HG03521 (cell line): ENCODE data around the gene NTN3.
A peak's percentile ranks its signal among the peaks of the same experiment; 100 is the strongest.

Experiments used
- ATAC-seq: cut with Tn5 transposase; IDR thresholded peaks from one replicate; pipeline ENCODE4 v1.9.1; 2021; ENCODE audit warnings: mild to moderate bottlenecking, moderate library complexity; ENCODE audit not compliant: unreplicated experiment

The NTN3 gene

DNA sequence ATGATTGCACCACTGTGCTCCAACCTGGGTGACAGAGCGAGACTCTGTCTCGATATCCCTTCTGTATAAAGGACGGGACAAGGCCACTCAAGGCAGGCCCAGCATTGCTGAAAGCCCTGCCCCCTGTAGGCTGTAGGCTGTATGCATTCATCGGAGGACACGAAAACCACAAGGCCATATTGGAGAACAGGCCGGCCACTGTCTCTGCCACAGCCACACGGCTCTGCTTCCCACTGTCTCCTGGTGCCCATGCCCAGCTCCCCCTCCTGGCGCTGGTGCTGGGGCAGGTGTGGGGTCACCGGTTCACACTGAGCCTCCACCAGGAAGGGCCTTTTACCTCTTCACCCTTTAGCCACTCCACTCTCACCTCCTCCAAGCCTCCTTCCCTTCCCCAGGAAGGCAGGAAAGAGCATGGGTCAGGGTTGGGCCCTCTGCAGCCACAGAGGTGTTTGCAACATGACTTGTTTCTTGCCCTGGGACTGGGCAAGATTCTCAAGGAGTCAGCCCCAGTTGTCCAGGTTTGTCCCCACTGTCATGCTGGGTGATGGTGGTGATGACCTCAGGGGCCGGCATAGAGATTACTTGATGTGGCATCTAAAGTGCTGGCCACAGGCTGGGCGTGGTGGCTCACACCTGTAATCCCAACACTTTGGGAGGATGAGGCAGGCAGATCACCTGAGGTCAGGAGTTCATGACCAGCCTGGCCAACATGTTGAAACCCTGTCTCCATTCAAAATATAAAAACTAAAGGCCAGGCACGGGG, 5.3 kb upstream of the NTN3 start:
- ATAC-seq: no peak

DNA sequence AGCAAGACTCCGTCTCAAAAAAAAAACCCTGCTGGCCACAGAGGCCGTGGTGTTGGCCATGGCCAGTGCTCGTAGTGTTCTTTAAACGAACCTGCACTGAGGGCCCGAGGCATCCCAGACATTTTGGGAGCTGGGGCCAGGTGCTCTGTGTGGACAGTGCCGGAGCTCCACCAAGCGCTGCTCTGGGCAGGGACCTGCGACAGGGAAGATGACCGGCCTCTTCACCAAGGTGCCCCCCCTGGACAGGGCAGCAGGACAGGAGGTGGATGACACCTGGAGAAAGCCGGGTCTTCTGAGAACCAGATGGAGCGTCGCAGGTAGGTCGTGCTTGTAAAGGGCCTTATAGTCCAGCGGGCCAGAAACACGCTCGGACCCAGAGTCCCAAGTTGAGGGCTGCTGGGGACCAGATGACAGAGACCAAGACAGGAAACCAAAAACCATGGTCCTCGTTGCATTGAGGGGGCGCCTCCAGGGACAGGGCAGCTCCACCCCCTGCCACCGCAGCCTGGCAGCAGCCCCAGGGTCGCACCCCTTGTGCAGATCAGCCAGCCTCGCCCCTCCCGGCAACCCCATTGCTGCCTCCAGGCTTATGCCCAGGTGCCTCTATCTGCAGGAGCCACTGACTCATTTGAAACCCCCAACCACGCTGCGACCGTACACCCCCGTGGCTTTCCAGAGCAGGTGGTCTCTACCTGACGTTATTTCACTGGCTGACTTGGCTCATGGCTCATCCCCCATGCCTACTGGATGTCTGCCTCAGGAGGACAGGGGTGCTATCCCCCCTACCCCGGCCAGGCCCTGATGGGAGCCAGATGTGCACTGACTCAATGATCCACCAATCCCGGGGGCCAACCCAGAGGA, 4.2 kb upstream of the NTN3 start:
- no peak for ATAC-seq

DNA sequence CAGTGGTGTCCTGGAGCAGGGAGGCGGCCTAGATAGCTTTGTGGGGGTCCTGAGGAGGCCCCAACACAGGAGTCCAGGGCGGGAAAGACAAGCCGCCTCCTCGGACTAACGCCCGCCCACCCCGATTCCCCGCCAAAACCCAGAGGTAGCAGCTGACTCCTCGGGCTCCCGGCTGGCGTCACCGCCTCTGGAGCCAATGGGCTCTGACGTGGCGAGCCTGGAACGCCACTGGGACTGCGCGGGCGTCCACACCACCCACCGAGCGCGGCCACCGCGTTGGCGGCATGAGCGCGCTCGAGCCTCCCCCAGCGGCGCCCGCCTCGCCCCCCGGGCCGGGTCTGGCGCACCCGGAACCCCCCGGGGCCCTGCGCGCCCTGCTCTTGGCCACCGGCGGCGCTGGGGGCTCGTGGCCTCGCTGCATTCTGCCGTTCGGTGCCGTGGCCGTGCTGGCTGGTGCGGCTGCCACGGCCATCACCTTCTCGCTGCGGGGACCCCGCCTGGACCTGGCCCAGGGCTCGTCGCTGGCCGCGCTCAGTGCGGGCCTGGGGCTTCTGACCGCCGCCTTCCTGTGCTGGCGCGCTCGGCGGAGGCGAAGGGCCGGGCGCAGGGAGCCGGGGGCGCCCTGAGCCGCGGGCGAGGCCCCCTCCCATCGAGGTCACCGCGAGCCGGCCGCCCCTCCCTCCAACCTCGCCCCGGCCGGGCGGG, 3.4 kb upstream of the NTN3 start:
- ATAC-seq: no peak

DNA sequence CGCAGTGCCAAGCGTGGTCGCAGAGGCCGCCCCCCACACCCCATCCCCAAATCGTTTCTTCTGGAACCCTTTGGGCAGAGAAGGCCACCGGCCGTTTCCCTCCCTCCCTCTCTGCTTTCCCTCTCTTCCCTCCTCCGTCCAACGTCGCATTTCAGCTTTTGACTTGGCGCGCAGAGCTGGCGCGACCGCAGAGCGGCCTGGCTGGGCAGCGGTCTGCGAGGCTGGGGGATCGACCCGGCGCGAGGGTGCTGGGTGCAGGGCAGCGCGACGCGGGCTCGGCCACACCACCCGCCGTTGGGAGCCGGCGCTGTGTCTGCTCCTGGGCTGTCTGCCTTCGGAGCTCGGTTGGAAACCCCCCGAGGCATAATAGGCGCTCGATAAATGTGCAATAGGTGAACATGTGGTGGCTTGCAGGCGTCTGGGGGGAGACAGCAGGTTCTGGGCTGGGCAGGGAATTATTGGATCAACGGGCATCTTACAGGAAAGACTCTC, 2.8 kb upstream of the NTN3 start:
- no peak for ATAC-seq

DNA sequence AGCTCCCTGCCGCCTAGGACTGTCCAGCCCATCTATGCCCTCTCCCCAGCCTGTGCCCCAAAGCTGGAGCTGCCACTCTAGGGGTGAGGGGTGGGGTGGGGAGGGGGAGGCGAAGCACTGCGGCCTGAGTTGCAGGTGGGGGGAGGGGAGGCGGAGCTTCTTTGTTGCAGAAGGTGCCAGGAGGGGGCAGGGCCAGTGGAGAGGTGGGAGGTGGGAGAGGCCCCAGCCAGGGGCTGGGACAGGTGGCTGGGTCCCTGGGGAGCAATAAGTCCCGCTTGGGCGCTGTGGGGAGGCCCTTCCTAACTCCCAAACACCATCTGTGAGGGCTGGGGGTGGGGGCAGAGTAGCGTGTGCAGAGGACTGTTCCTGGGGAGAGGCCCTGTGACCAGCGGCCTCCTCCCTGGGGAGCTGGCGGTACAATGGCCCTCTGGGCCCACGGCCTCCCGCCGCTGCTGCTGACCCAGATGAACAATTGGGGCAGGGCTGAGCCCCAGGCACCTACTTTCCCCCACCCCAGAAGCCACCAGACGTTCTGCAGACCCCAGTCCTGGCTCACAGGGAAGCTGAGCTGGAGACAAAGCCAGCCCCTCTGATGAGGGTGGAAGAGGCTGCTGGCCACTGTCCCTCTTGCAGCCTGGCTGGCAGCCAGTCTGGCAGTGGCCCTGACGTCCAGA, 2.2 kb upstream of the NTN3 start:
- ATAC-seq: no peak

DNA sequence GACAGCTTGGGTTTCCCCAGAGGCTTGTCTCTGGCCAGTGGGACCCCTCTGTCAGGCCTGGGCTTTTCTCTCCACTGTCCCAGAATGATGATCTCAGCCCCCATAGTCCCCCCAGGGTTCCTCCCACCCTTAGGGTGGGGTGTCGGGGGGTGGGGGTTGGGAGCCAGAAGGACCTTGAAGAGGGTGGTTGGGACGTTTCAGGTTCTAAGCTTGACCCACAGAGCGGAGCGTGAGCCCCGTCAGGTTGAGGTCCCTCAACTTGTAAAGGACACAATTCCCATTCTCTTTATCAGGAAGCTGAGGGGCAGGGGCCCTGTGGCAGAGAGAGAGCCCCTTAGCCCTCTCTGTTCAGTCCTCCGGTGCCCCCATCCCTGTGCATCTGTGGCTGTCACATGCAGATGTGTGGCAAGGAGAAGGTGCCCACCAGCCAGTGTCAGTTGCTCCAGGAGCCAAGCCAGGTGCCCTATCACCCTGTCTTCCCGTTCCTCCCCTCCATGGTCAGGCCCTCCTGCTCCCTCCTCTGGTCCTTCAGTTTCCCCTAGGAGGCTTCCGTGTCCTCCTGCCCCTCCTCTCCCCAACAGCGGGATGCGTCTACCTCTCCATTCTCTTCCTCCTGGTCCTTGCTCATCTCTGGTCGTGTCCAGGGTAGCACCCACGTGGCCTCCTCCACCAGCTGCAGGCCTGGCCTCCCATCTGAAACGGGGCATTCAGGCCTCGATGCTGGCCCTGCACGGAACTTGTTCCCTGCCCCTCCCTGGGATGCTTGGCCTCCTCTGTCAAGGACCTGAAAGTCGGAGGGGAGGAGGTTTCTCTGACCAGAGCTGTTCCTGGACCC, 1.5 kb upstream of the NTN3 start:
- ATAC-seq: no peak

DNA sequence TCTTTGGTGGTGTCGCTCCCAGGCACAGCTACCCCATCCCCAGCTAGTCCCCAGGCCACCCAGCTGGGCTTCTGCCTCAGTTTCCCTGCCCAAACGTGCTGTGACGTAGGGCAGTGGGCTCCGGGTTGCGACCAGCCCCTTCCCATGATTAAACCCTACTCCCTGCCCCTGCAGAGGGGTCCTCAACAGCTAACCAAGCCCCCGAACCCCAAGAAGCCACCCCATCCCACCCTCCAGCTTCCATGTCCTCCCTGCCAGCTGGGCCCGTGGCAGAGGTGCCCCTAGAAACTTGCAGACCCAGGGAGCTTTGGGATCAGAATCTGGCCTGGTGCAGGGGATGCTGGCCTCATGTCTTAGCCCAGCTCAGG, 879 bp upstream of the NTN3 start:
- no peak for ATAC-seq

DNA sequence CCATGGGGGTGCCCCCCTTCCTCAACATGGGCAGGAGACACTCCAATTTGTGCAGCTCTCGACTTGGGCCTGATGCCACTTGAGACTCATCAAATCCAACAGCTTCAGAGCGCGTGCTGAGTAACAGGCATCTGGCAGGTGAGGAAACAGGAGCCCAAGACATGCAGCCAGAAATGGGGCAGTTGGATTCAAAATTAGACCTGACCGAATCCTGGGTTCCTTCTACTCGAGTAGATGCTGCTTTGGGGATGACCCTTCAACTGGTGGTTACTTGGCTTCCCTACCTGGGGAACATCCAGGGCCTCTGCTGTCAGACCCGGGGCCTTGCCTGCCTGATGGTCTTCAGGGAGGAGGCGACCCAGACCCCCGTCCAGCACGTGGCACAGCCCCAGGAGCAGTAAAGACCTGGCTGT, 488 bp upstream of the NTN3 start:
- ATAC-seq: no peak

DNA sequence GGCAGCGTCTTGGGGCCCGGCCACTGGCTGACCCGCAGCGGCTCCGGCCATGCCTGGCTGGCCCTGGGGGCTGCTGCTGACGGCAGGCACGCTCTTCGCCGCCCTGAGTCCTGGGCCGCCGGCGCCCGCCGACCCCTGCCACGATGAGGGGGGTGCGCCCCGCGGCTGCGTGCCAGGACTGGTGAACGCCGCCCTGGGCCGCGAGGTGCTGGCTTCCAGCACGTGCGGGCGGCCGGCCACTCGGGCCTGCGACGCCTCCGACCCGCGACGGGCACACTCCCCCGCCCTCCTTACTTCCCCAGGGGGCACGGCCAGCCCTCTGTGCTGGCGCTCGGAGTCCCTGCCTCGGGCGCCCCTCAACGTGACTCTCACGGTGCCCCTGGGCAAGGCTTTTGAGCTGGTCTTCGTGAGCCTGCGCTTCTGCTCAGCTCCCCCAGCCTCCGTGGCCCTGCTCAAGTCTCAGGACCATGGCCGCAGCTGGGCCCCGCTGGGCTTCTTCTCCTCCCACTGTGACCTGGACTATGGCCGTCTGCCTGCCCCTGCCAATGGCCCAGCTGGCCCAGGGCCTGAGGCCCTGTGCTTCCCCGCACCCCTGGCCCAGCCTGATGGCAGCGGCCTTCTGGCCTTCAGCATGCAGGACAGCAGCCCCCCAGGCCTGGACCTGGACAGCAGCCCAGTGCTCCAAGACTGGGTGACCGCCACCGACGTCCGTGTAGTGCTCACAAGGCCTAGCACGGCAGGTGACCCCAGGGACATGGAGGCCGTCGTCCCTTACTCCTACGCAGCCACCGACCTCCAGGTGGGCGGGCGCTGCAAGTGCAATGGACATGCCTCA, 773 bp downstream of the NTN3 start:
- ATAC-seq: no peak

DNA sequence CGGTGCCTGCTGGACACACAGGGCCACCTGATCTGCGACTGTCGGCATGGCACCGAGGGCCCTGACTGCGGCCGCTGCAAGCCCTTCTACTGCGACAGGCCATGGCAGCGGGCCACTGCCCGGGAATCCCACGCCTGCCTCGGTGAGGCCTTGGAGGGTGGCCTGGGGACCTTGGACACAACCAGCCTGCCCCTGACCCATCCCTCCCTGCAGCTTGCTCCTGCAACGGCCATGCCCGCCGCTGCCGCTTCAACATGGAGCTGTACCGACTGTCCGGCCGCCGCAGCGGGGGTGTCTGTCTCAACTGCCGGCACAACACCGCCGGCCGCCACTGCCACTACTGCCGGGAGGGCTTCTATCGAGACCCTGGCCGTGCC, 1.4 kb downstream of the NTN3 start:
- ATAC-seq: no peak

DNA sequence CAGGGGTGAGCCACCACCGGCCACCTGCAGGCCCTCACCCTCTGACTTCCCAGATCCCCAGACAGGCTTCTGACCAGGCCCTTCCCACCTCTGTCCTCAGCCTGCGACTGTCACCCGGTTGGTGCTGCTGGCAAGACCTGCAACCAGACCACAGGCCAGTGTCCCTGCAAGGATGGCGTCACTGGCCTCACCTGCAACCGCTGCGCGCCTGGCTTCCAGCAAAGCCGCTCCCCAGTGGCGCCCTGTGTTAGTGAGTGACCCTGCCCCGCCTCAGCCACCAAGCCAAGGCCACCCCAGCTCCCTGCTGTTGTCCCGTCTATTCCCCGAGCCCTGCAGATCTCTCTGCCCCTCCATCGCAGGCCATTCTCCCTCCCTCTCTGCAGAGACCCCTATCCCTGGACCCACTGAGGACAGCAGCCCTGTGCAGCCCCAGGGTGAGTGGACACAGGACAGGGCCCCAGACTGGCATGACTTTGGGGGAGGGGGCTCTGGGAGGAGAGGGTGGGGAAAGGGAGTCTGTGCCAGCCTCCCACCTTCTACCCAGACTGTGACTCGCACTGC, 1.9 kb downstream of the NTN3 start:
- no peak for ATAC-seq

DNA sequence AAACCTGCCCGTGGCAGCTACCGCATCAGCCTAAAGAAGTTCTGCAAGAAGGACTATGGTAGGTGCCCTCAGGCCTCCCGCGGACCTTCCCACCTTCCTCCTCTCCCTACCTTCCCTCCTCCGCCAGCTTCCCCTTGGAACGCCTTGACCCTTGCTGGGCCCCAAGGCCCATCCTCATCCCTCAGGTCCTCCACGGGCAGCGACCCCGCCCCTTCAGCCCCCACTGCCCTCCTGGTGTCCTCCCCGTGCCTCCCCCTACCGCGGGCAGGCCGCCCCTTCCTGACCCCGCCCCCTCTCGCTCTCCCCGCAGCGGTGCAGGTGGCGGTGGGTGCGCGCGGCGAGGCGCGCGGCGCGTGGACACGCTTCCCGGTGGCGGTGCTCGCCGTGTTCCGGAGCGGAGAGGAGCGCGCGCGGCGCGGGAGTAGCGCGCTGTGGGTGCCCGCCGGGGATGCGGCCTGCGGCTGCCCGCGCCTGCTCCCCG, 2.4 kb downstream of the NTN3 start:
- no peak for ATAC-seq

DNA sequence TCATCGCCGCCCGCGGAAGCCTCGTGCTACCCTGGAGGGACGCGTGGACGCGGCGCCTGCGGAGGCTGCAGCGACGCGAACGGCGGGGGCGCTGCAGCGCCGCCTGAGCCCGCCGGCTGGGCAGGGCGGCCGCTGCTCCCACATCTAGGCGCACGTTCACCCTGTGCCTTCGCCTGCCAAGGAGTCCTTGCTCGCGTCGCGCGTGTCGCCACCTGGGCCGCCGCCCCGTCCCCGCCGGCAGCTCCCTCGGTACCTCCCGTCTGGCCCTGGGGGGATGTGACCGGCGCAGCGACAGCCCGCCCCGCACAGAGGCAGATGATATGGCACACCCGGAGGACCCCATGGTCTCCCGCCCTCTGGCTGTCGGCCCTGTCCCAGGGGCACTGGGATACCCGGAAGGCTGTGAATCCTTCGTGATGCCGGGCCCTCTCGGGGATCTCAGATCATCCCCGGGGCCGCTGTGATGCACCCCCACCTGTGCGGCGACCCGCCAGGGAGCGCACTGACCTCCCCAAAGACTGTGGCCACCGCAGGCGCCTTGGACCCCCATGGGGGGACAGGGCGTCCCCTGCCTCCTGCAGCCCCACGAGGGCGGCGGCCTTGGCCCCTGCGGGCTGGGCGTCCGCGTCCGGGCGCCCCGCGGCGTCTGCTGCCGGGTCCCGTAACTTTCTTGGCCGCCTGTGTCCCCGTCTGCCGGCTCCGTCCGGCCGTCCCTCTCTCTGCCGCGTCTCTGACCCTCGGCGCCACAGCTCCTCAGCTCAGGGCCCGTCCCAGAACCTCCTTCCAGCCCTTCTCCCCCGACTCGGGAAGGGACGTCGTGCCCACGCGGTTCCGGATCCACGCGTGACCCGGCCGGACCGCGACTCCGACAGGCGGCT, 3.1 kb downstream of the NTN3 start:
- ATAC-seq: peak; percentile 18

DNA sequence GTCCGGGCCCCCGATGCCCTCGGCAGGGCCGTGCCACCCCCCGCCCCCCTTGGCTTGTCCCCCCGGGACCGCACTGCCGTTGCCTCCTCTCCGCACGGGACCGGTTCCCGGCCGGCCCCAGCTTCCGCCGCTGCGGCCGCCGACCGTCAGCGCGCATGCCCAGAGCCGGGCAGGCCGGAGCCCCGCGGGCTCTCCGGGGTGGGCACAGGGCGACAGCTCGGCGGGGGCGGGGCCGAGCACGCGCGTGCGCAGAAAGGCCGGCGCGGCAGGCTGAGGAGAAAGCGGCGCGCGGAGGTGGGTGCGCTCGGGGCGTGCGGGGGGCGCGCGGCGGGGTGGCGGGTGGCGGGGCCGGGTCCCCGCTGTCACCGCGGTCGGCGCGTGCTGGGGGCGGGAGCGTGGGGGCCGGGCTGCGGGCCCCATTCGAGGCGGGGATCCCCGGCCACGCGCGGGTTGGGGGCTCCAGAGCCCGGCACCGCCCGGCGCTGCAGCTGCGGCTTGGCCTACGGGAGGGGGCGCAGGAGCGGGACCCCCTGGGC, 3.8 kb downstream of the NTN3 start, which contains the start of gene TBC1D24:
TBC1D24 (plus strand) TSS at position 251 of the 536 bp plus-strand sequence. CDS start 21,022 bp downstream, outside the sequence.
- peak; percentile 42 for ATAC-seq

DNA sequence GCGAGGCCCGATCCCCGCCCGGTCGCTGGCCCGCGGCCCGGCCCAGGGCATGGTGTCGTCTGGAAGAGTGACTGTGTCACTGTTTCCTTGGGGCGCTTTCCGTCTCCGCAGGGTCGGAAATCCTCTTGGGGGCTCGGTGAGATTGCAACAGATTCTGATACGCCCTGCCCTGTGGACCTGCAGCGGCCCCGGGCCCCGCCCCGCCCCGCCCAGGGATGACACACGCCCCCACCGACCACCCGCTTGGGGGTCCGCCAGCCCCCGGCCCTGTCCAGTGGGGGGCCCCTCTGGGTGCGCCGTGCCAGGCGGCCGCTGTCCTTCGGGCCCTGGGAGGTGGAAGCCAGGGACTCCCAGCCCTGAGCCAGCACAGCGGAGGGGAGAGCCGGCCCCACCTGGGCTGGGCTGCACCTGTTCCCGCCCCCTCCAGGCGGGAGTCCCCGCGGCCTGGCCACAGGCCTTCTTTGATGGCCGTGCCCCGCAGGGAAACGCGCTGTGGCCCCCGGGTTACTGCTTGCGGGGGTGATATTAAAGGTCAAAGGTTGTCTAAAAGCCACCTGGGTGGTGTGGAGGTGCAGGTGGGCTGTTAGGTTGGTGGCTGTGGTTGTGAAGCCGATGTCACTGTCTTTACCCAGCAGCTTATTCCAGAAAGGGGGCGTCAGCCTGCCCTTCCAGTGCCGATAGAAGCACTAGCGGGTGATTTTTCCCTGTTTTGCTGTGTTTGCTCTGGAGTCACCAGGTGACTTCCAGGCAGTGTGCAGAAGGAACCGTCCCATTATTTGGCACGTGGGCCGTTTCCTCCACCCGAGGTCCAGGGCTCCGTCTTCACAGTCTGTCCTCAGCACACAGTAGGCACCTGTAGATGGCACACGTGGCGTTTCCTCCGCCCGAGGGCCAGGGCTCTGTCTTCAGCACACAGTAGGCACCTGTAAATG, 4.6 kb downstream of the NTN3 start:
- no peak for ATAC-seq

DNA sequence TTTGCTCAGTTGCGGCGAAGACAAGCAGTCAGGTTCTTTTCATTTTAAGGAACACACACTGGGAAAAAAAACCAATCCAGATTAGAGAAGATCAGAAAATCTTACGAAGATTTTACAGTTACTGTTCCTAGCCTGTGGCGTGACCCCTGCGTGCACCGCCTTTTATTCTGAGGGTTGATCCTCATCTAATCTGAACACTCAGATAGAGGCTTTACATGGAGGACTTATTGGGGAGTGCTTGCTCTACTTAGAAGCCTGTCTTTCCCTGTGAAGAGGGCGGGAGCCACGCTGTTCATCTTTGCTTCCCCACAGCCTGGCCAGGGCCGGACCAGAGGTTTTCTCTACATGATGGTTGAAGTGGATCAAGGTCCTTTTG, 5.2 kb downstream of the NTN3 start:
- no peak for ATAC-seq
